HepG2 (cell line): ENCODE data around the gene RAB2B. TPM values are rescaled to one million over a fixed set of nuclear protein-coding genes. Genes with fewer than 3 reads are reported as not detected.

Source experiments
- ADNP ChIP-seq: sonication (generic); formaldehyde crosslinking; IDR thresholded peaks from 2 replicates; pipeline ENCODE4 v1.4.0; 2020; ENCODE audit warnings: missing genetic modification reagents
- AHR ChIP-seq: IDR thresholded peaks from 2 replicates; pipeline ENCODE4 v1.6.1; 2018; ENCODE audit warnings: missing genetic modification reagents, missing compliant biosample characterization
- BRCA1 ChIP-seq: sonication (generic); formaldehyde crosslinking; IDR thresholded peaks from 2 replicates; pipeline ENCODE4 v1.4.0; 2020; ENCODE audit warnings: missing genetic modification reagents
- FOXJ3 ChIP-seq: sonication (generic); formaldehyde crosslinking; IDR thresholded peaks from 2 replicates; pipeline ENCODE4 v1.4.0; 2020; ENCODE audit warnings: missing genetic modification reagents, mild to moderate bottlenecking, borderline replicate concordance
- RELA ChIP-seq: sonication (generic); formaldehyde crosslinking; IDR thresholded peaks from 2 replicates; pipeline ENCODE4 v1.4.0; 2020; ENCODE audit warnings: missing genetic modification reagents
- TAF1 ChIP-seq: sonication (generic); formaldehyde crosslinking; IDR thresholded peaks from 2 replicates; pipeline ENCODE4 v1.4.0; 2020; ENCODE audit warnings: missing genetic modification reagents
- TP53 ChIP-seq: sonication (generic); formaldehyde crosslinking; conservative IDR thresholded peaks from 2 replicates; pipeline ENCODE4 v1.4.0; 2020; ENCODE audit warnings: missing genetic modification reagents
- ZFP37 ChIP-seq: sonication (generic); formaldehyde crosslinking; IDR thresholded peaks from 2 replicates; pipeline ENCODE4 v1.4.0; 2020; ENCODE audit warnings: missing genetic modification reagents, borderline replicate concordance
- ZMYM3 ChIP-seq: sonication (generic); formaldehyde crosslinking; IDR thresholded peaks from 2 replicates; pipeline ENCODE4 v1.5.1; 2020; ENCODE audit warnings: mild to moderate bottlenecking, missing genetic modification reagents
- ZNF430 ChIP-seq: sonication (generic); formaldehyde crosslinking; IDR thresholded peaks from 2 replicates; pipeline ENCODE4 v1.9.0; 2021; ENCODE audit warnings: mild to moderate bottlenecking, missing genetic modification reagents
- ZNF850 ChIP-seq: sonication (generic); formaldehyde crosslinking; conservative IDR thresholded peaks from 2 replicates; pipeline ENCODE4 v1.9.0; 2021; ENCODE audit warnings: mild to moderate bottlenecking, missing genetic modification reagents
- polyA plus RNA-seq, 8 experiments: library from polyadenylated mRNA; depleted of rRNA in 3 of 8; stranded (reverse) in 7 of 8; unstranded in 1 of 8; fragments of >200 nt; fragmentation: Illumina TruSeq in 4 of 8; extraction: Trizol in 4 of 8; gene quantifications; 2 replicates each; pipeline versions ENCODE4 v1.2.1 to v1.2.3, GENCODE V29; 2011 to 2016; ENCODE audit warnings: low read depth in 4 of 8, missing spikeins in 1 of 8, mixed read lengths in 1 of 8; ENCODE audit not compliant: insufficient read depth in 1 of 8
- total RNA-seq, 5 experiments: library from RNA; depleted of rRNA; stranded (reverse); fragments of >200 nt; fragmentation: Illumina TruSeq; extraction: Trizol; gene quantifications; 2 replicates each; pipeline ENCODE4 v1.2.3, GENCODE V29; 2016; ENCODE audit warnings: low read depth in 1 of 5
- TF ChIP-seq, protein P1 (sequence below): sonication (generic); formaldehyde crosslinking; IDR thresholded peaks from one replicate; pipeline ENCODE4 v1.5.1; 2020; ENCODE audit warnings: mild to moderate bottlenecking, missing genetic modification reagents; ENCODE audit errors: not compliant biosample characterization
- TF ChIP-seq, protein P2 (sequence below): sonication (generic); formaldehyde crosslinking; IDR thresholded peaks from 2 replicates; pipeline ENCODE4 v1.4.0; 2020; ENCODE audit warnings: low read depth, missing genetic modification reagents
- TF ChIP-seq, protein P3 (sequence below): IDR thresholded peaks from 2 replicates; pipeline ENCODE4 v1.6.1; 2016; ENCODE audit warnings: low read depth, borderline replicate concordance
- TF ChIP-seq, protein P4 (sequence below): sonication (generic); formaldehyde crosslinking; IDR thresholded peaks from 2 replicates; pipeline ENCODE4 v1.8.1; 2023; ENCODE audit warnings: mild to moderate bottlenecking, missing genetic modification reagents

RAB2B gene
- total and polyA plus RNA-seq, 2 of the 13 experiments (the other 11 are each of a cell fraction or from before 2014, with no cell fraction given), result 36.0 to 60.6 TPM

DNA sequence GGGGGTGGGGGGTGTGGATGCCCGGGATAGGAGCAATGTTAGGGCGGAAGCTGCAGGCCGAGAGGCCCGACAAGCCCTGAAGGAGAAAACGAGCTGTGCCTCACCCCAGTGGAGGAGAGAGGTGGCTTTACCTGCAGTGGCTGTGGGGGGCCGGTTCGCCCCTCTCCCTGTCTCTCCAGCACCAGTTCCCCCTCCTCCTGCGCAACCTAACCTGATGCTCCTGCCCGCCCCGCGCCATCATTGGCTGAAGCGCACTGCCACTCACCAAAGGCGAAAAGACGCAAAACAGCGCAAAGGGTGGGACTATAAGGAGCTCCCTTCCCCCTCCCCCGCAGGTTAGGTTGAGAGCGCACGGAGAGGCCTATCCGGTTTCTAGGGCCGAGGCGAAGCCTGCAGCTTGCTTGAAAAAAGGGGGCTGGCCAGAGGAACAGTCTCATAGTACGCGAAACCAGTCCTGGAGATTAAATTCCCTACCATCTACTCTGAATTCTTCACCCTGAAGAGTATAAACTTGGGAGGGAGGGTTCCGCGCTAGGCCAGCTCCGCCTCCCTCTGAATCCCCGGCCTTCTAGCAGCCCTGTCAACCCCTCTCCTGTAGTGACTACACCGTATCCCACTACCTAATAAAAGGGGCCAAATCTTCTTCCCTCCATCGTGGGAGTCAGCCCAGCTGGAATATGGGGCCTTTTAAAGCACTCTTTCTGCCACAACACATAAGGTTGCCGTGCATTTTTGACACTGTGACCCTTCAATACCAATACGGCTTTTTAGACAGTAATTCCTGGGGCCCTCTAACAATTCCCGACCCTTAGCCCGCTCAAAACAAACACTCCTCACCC, 39.5 kb downstream of the RAB2B start (continued):
- TF ChIP-seq ZNF850 (CRISPR knock-in tag) (no peak), TAF1 (CRISPR knock-in tag) (peak; percentile 76; the same call in 1 of the 2 replicates), ZFP37 (CRISPR knock-in tag) (0 out of 2 replicates have a peak, but pooled peaks have one; percentile 92), ZNF430 (CRISPR knock-in tag) (peak; percentile 70; the same call in 1 of the 2 replicates), ADNP (CRISPR knock-in tag) (no peak), BRCA1 (peak; percentile 66; the same call in 1 of the 2 replicates), ZMYM3 (CRISPR knock-in tag) (peak; percentile 69; the same call in 1 of the 2 replicates), TP53 (CRISPR knock-in tag) (0 out of 2 replicates have a peak, but pooled peaks have one; percentile 58), FOXJ3 (CRISPR knock-in tag) (0 out of 2 replicates have a peak, but pooled peaks have one; percentile 60), AHR (peak; percentile 87), RELA (CRISPR knock-in tag) (no peak)
- TF ChIP-seq, protein P1, sequence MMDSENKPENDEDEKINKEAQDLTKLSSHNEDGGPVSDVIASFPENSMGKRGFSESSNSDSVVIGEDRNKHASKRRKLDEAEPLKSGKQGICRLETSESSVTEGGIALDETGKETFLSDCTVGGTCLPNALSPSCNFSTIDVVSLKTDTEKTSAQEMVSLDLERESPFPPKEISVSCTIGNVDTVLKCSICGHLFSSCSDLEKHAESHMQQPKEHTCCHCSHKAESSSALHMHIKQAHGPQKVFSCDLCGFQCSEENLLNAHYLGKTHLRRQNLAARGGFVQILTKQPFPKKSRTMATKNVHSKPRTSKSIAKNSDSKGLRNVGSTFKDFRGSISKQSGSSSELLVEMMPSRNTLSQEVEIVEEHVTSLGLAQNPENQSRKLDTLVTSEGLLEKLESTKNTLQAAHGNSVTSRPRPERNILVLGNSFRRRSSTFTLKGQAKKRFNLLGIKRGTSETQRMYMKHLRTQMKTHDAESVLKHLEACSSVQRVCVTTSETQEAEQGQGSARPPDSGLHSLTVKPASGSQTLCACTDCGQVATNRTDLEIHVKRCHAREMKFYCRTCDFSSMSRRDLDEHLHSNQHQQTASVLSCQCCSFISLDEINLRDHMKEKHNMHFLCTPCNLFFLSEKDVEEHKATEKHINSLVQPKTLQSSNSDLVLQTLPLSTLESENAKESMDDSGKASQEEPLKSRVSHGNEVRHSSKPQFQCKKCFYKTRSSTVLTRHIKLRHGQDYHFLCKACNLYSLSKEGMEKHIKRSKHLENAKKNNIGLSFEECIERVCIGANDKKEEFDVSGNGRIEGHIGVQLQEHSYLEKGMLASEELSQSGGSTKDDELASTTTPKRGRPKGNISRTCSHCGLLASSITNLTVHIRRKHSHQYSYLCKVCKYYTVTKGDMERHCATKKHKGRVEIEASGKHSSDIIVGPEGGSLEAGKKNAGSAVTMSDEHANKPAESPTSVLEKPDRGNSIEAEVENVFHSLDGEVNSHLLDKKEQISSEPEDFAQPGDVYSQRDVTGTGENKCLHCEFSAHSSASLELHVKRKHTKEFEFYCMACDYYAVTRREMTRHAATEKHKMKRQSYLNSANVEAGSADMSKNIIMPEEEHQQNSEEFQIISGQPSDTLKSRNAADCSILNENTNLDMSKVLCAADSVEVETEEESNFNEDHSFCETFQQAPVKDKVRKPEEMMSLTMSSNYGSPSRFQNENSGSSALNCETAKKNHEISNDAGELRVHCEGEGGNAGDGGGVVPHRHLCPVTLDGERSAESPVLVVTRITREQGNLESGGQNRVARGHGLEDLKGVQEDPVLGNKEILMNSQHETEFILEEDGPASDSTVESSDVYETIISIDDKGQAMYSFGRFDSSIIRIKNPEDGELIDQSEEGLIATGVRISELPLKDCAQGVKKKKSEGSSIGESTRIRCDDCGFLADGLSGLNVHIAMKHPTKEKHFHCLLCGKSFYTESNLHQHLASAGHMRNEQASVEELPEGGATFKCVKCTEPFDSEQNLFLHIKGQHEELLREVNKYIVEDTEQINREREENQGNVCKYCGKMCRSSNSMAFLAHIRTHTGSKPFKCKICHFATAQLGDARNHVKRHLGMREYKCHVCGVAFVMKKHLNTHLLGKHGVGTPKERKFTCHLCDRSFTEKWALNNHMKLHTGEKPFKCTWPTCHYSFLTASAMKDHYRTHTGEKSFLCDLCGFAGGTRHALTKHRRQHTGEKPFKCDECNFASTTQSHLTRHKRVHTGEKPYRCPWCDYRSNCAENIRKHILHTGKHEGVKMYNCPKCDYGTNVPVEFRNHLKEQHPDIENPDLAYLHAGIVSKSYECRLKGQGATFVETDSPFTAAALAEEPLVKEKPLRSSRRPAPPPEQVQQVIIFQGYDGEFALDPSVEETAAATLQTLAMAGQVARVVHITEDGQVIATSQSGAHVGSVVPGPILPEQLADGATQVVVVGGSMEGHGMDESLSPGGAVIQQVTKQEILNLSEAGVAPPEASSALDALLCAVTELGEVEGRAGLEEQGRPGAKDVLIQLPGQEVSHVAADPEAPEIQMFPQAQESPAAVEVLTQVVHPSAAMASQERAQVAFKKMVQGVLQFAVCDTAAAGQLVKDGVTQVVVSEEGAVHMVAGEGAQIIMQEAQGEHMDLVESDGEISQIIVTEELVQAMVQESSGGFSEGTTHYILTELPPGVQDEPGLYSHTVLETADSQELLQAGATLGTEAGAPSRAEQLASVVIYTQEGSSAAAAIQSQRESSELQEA (CRISPR knock-in tag), result peak; percentile 59
- TF ChIP-seq, protein P2, sequence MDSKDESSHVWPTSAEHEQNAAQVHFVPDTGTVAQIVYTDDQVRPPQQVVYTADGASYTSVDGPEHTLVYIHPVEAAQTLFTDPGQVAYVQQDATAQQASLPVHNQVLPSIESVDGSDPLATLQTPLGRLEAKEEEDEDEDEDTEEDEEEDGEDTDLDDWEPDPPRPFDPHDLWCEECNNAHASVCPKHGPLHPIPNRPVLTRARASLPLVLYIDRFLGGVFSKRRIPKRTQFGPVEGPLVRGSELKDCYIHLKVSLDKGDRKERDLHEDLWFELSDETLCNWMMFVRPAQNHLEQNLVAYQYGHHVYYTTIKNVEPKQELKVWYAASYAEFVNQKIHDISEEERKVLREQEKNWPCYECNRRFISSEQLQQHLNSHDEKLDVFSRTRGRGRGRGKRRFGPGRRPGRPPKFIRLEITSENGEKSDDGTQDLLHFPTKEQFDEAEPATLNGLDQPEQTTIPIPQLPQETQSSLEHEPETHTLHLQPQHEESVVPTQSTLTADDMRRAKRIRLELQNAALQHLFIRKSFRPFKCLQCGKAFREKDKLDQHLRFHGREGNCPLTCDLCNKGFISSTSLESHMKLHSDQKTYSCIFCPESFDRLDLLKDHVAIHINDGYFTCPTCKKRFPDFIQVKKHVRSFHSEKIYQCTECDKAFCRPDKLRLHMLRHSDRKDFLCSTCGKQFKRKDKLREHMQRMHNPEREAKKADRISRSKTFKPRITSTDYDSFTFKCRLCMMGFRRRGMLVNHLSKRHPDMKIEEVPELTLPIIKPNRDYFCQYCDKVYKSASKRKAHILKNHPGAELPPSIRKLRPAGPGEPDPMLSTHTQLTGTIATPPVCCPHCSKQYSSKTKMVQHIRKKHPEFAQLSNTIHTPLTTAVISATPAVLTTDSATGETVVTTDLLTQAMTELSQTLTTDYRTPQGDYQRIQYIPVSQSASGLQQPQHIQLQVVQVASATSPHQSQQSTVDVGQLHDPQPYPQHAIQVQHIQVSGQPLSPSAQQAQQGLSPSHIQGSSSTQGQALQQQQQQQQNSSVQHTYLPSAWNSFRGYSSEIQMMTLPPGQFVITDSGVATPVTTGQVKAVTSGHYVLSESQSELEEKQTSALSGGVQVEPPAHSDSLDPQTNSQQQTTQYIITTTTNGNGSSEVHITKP (CRISPR knock-in tag), result peak; percentile 93
- TF ChIP-seq, protein P3, sequence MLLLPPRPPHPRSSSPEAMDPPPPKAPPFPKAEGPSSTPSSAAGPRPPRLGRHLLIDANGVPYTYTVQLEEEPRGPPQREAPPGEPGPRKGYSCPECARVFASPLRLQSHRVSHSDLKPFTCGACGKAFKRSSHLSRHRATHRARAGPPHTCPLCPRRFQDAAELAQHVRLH (CRISPR knock-in tag), result peak; percentile 82; the same call in 1 of the 2 replicates
- TF ChIP-seq, protein P4, sequence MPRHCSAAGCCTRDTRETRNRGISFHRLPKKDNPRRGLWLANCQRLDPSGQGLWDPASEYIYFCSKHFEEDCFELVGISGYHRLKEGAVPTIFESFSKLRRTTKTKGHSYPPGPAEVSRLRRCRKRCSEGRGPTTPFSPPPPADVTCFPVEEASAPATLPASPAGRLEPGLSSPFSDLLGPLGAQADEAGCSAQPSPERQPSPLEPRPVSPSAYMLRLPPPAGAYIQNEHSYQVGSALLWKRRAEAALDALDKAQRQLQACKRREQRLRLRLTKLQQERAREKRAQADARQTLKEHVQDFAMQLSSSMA (CRISPR knock-in tag), result peak; percentile 76; the same call in 1 of the 2 replicates
